CD4-positive, alpha-beta T cell treated with Interferon alpha-2 for 1 hour (primary cell): ENCODE results near the gene DHX57.
"Not testable (repeated sequence)": the region's sequence is repeated elsewhere in the genome, so short reads cannot be mapped to it uniquely, and the experiment has no call there.

ENCODE experiments used
- DNase-seq, 2 donors: peaks; one replicate each; pipeline ENCODE4 v3.0.0-alpha.2; 2020 to 2022

DHX57 gene

DNA sequence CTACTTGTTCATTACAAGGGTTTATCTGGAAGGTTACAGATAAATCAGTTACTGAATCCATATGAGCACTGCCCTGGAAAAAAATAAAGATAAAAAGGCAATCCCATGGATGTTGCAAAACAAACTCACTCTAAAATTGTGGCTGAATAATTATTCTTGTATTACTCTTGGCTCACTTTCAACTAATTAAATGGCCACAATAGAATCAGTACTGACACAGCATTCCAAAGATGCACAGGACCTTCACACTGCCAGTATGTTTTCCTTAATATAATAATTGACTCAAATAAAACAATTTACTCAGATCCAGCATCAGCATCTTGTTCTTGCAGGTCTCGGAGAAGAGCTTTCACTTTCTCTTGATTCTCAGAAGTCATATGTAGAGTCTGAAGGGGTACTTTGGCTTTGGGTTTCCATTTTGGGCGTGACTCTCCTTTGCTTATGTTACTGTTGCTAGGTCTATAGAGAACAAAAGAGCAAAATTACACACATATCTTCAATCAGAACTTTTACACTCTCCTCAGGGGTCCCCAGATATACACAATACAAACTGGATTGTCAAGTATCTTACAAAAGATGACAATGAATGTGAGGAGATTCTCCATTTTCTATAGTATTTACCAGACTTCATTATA is 12.6 kb downstream of the DHX57 start:
- DNase-seq, result peak in 1 of 2 donors; percentile 33

DNA sequence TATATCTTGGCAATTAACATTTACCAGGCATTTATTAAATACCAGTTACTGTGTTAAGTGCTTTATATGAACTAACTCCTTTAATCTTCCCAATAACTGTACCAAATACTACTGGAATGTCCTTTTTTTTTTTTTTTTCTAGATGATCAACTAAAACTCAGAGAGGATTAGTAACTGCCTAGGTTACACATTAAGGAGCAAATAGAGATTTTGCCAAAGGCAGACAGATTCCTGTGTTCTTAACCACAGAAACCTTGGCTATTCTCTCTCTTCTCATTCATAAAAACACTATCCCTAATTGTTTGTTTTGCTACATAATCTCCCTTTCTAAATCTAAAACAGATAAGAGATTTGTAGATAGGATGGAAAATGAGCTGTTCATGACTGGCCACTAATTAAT is 13.3 kb downstream of the DHX57 start:
- DNase-seq, result no peak

- DNase-seq, result no peak
These were observed 19.6 kb downstream of the DHX57 start for GRCh38 chr2:38856165-38856564.

GRCh38 chr2:38850045-38850444 is 25.7 kb downstream of the DHX57 start:
- DNase-seq, result no peak

DNA sequence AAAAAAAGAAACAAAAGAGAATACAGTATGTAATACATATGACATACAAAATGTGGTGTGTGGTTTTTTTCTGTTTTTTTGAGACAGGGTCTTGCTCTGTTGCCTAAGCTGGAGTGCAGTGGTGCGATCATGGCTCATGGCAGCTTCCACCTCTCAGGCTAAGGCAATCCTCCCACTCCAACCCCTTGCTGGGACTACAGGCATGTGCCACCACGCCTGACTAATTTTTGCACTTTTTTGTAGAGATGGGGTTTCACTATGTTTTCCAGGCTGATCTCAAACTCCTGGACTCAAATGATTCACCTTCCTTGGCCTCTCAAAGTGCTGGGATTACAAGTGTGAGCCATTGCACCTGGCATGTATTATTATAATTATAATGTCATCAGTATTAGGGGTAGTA is 38.9 kb downstream of the DHX57 start:
- no peak for DNase-seq

DNA sequence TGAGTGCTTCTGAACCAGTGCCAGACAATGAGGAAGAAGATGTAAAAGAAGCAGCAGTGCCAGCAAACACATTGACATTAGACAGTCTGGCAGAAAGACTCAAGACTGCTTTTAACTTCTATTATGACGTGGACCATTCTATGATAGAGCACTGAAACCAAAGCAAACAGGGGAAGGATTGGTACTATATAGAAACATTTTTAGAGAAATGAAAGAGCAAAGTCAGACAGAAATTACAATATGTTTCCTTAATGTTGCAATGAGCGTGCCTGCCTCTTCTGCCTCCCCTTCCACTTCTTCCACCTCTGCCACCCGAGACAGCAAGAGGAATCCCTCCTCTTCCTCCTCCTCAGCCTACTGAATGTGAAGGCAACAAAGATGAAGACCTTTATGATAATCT is 39.7 kb downstream of the DHX57 start:
- peak; percentile 5 to 16 for DNase-seq

- peak in 1 of 2 donors; percentile 38 for DNase-seq
These were observed 40.6 kb downstream of the DHX57 start for GRCh38 chr2:38835015-38835601.

GRCh38 chr2:38830526-38831159 is 45.1 kb downstream of the DHX57 start:
- no peak for DNase-seq

GRCh38 chr2:38829971-38830370 is 45.8 kb downstream of the DHX57 start:
- DNase-seq, result no peak

- no peak for DNase-seq
These were observed 47.3 kb downstream of the DHX57 start for GRCh38 chr2:38828460-38828859.

DNA sequence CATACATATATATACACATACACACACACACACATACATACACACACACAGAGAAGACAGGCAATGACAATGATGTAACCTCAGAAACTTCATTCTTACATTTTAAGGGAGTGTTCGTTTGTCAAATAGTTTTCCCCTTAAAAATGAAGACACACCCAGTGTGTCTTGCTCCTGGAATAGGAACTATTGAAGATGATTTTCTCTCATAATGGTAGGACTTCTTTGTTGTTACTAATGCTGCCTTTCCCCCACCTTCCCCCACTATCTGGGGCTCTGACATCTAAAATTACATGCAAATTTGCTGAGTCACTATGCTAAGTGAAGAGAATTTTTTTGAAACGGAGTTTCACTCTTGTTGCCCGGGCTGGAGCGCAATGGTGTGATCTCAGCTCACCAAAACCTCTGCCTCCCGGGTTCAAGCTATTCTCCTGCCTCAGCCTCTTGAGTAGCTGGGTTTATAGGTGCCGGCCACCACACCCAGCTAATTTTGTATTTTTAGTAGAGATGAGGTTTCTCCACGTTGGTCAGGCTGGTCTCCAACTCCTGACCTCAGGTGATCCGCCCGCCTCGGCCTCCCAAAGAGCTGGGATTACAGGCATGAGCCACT is 48.1 kb downstream of the DHX57 start:
- peak in 1 of 2 donors; percentile 12 for DNase-seq

DNA sequence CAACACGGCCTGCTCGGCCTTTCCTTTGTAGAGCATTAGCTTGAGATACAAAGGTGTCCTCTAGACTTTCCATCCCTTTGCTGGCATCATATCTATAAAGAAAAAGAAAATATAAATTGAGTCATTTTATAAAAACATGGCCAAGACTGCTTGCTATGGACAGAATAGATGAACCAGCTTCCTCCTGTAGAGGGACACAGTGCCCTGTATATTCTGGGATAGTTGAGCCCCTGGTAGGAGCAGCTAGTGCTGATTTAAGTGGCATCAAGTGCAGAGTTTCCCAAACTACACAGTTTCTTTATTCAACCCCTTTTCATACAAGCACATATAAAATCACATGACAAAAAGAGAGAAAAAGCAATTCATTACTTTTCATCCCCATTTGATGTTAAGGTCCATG is 49.8 kb downstream of the DHX57 start:
- DNase-seq, result no peak

DNA sequence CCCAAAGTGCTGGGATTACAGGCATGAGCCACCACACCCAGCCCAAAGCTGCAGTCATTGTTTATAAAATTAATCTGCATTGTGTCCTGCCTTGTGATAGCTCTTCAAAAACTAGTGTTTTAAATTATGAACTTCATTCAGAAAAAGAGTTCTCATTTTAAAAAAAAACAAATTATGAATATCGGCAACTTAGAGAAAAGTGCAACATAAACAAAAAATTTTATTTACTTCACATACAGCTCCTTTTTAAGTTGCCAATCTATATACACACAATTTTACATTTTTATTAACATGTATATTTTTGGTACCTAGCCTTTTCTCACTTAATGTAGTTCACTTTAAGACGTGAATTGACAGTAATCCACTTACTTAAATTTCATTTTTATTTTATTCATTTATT is 50.8 kb downstream of the DHX57 start:
- DNase-seq, result no peak

- DNase-seq, result no peak
These were observed 52.3 kb downstream of the DHX57 start for GRCh38 chr2:38823386-38823785.

DNA sequence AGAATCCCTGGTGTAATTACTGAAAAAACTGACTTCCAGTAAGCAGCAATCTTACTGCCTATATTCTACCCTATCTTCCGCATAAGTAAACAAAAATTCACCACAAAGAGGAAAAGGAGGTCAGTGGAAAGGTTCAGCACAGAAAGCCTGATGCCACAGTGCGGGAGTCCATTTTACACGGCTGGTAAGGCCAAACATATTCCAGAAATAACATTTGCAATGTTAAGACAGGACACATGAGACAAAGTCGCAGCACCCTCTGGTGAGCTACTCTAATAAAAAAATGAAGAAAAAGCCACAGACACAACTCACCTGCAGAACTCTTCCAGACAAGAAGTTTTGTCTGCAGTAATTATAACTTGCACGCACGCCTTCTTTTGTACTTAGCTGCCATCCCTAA is 57.2 kb downstream of the DHX57 start:
- DNase-seq, result no peak

GRCh38 chr2:38815936-38816335 is 59.8 kb downstream of the DHX57 start:
- no peak for DNase-seq

GRCh38 chr2:38810488-38810887 is 65.2 kb downstream of the DHX57 start:
- DNase-seq, result no peak

GRCh38 chr2:38808677-38809076 is 67.1 kb downstream of the DHX57 start:
- DNase-seq, result no peak

GRCh38 chr2:38806733-38807059 is 69.0 kb downstream of the DHX57 start:
- DNase-seq, result no peak

- no peak for DNase-seq
These were observed 69.6 kb downstream of the DHX57 start for GRCh38 chr2:38806015-38806732.

GRCh38 chr2:38797953-38798352 is 77.8 kb downstream of the DHX57 start:
- no peak for DNase-seq

GRCh38 chr2:38797250-38797676 is 78.5 kb downstream of the DHX57 start:
- no peak for DNase-seq

- not testable (repeated sequence) for DNase-seq
These were observed 80.7 kb downstream of the DHX57 start for GRCh38 chr2:38795016-38795415.
